GM21825 (cell line): ENCODE measurements around the gene FER.
A peak's percentile ranks its signal among the peaks of the same experiment; 100 is the strongest.
"Not testable (repeated sequence)": the region's sequence is repeated elsewhere in the genome, so short reads cannot be mapped to it uniquely, and the experiment has no call there.

Experiments used
- ATAC-seq: cut with Tn5 transposase; IDR thresholded peaks from one replicate; pipeline ENCODE4 v1.9.1; 2021; ENCODE audit warnings: mild to moderate bottlenecking, moderate library complexity; ENCODE audit not compliant: unreplicated experiment

FER gene

GRCh38 chr5:108743846-108744245 is 3.9 kb upstream of the FER start:
- ATAC-seq, result no peak

GRCh38 chr5:108747111-108747773 is 455 bp upstream of the FER start:
- no peak for ATAC-seq

DNA sequence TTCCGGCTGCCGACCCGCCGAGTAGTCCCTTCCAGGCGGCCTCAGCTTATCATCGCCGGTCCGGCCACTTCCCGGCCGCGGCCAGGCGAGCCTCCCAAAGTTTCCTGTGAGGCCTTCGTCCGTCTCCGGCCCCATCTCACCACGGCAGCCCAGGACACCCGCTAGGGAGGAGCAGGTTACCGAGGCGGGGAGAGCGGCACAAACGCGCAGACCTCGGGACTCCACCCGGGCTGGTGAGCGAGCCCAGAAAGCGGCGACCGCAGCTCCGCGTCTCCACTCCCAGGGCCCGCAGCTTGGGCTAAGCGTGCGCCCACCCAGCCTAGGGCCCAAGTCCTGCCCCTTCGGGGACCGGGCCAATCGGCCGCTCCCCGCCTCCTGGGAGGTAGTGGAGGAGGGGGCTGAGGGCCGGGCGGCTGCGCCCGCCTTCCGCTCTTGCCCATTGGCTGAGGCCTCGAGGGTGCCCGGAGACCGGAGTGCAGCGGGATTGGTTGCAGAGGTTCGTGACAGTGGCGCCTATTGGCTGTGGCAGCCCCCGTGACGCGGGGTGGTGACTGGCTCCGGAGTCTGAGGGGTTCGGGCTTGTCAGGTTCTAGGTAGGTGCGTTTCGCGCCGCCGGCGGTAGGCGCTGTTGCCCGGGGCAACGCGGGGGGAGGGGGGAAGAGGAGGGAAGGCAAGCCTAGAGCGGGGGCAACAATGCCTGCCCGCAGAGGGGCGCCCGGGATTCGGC is 867 bp downstream of the FER start:
- peak; percentile 97 for ATAC-seq

- peak; percentile 36 for ATAC-seq
Observed at GRCh38 chr5:108749128-108749861, 1.6 kb downstream of the FER start.

- no peak for ATAC-seq
Observed at GRCh38 chr5:108753331-108753730, 5.6 kb downstream of the FER start.

DNA sequence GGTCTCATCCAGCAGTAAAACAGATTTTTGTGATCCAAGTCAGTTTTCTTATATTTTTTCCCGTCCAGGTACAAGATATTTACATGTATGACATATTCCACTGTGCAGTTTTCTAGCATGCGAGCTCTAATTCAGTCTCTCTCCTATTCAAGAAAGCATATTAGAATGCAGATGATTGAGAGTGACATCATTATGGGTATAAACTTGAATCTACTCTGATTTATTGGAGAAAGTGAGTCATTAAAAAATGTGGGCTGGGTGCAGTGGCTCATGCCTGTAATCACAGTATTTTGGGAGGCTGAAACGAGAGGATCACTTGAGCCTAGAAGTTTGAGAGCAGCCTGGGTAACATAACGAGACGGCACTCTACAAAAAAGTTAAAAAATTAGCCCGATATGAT is 6.2 kb downstream of the FER start:
- ATAC-seq, result no peak

GRCh38 chr5:108760512-108760911 is 12.8 kb downstream of the FER start:
- ATAC-seq, result no peak

- no peak for ATAC-seq
Observed at GRCh38 chr5:108762660-108763059, 15.0 kb downstream of the FER start.

- ATAC-seq, result no peak
Observed at GRCh38 chr5:108763222-108763916, 15.7 kb downstream of the FER start.

- ATAC-seq, result no peak
Observed at GRCh38 chr5:108765647-108766046, 17.9 kb downstream of the FER start.

DNA sequence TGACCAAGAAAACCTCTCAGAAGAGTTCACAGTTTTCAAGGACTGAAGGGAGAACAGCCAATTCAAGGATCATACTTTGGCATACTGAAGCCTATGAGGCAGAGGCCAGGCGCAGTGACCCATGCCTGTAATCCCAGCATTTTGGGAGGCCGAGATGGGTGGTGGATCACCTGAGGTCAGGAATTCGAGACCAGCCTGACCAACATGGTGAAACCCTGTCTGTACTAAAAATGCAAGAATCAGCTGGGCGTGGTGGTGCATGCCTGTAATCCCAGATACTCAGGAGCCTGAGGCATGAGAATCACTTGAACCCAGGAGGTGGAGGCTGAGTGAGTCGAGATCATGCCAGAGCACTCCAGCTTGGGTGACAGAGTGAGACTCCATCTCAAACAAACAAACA is 19.2 kb downstream of the FER start:
- ATAC-seq, result not testable (repeated sequence)

- ATAC-seq, result peak; percentile 53
Observed at GRCh38 chr5:108769352-108769751, 21.7 kb downstream of the FER start.

GRCh38 chr5:108772626-108773025 is 24.9 kb downstream of the FER start:
- ATAC-seq, result no peak

- no peak for ATAC-seq
Observed at GRCh38 chr5:108773330-108773729, 25.6 kb downstream of the FER start.

GRCh38 chr5:108774079-108774478 is 26.4 kb downstream of the FER start:
- ATAC-seq, result not testable (repeated sequence)

GRCh38 chr5:108777582-108777981 is 29.9 kb downstream of the FER start:
- not testable (repeated sequence) for ATAC-seq

DNA sequence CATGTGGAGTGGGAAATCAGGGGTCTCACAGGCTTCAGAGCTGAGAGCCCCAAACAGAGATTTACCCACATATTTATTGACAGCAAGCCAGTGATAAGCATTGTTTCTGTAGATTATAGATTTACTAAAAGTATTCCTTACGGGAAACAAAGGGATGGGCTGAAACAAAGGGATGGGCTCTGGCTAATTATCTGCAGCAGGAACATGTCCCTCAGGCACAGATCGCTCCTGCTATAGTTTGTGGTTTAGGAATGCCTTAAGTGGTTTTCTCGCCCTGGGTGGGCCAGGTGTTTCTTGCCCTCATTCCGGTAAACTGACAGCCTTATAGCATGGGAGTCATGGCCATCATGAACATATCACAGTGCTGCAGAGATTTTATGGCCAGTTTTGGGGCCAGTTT is 36.9 kb downstream of the FER start:
- not testable (repeated sequence) for ATAC-seq

GRCh38 chr5:108786806-108787483 is 39.2 kb downstream of the FER start:
- no peak for ATAC-seq

GRCh38 chr5:108788142-108788541 is 40.4 kb downstream of the FER start:
- no peak for ATAC-seq

GRCh38 chr5:108793207-108793606 is 45.5 kb downstream of the FER start:
- ATAC-seq, result no peak

GRCh38 chr5:108794349-108794748 is 46.7 kb downstream of the FER start:
- ATAC-seq, result not testable (repeated sequence)
